IPS-20b (cell line): Measurements from ENCODE around the gene PODXL.

Source experiments
- H3K27ac ChIP-seq: one replicate; pipeline ENCODE4 v1.5.1; 2013; ENCODE audit warnings: low read length
- H3K27me3 ChIP-seq: 2 replicates; pipeline ENCODE4 v1.6.1; 2013; ENCODE audit warnings: mild to moderate bottlenecking, low read length, inconsistent platforms; ENCODE audit not compliant: insufficient read depth
- H3K36me3 ChIP-seq: 2 replicates; pipeline ENCODE4 v1.6.1; 2013; ENCODE audit warnings: low read depth, mild to moderate bottlenecking, inconsistent platforms, low read length, moderate library complexity; ENCODE audit not compliant: insufficient read depth
- H3K4me1 ChIP-seq: 2 replicates; pipeline ENCODE4 v1.6.1; 2013; ENCODE audit warnings: mild to moderate bottlenecking, control low read depth, inconsistent platforms, low read length, moderate library complexity; ENCODE audit not compliant: insufficient read depth
- H3K4me3 ChIP-seq: 2 replicates; pipeline ENCODE4 v1.5.1; 2013; ENCODE audit warnings: mild to moderate bottlenecking, low read length, inconsistent platforms
- H3K9ac ChIP-seq: 2 replicates; pipeline ENCODE4 v1.6.1; 2013; ENCODE audit warnings: low read depth, mild to moderate bottlenecking, inconsistent platforms, low read length, moderate library complexity
- H3K9me3 ChIP-seq: 2 replicates; pipeline ENCODE4 v1.6.1; 2013; ENCODE audit warnings: mild to moderate bottlenecking, low read depth, low read length, inconsistent platforms; ENCODE audit not compliant: insufficient read depth

The PODXL gene

DNA sequence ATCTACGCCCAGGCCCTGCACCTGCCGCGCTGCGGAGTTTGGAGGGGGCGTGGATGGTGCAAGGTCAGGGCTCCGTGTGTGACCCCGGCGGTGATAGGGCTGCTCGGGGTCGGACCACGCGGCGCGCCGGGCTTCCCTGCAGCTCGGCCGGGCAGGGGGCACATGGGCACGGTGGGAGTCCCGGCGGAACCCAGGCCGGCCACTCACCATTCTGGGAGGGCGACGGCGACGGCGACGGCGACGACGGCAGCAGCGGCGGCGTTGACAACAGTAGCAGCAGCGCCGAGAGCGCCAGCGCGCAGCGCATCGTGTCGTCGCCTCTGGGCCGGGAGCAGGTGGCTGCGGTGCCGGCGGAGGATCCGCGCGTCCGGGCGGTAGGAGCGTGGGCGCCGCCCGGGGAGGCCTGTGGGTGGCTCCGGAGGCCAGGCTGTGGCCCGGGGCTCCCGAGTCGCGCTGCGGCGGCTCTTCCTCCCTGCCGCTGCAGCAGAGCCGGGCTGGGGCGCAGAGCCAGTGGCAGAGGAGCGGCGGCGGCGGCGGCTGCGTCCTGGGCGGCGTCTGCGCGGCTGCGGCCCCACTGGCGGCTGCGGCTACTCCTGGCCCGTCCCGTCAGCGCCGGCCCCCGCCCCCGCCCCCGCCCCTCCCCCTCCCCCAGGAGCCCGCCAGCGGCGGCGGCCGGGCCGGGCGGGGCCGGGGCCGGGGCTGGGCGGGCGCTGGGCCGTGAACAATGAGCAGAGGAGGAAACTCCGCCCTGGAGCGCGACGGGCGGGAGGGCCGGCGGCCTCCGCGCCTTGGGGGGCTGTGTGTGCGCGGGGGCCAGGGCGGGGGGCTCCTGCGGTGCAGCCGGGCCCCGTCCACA lies at the start of gene PODXL:
Gene PODXL, minus strand, starts transcription at position 576 of the 856 bp plus-strand sequence. Its CDS starts 269 bp downstream, at position 307.
- Histone ChIP-seq H3K9me3 (no peaks in the 10 kb centered on the region), H3K27me3 (peaks cover 10% of the 10 kb centered on the region), H3K4me3 (peak within 1 kb of the TSS; percentile 99), H3K4me1 (peaks cover 24% of the 10 kb centered on the region), H3K9ac (peak within 1 kb of the TSS; percentile 87), H3K36me3 (peaks cover 43% of the 10 kb centered on the region), H3K27ac (peak within 1 kb of the TSS; percentile 26)

DNA sequence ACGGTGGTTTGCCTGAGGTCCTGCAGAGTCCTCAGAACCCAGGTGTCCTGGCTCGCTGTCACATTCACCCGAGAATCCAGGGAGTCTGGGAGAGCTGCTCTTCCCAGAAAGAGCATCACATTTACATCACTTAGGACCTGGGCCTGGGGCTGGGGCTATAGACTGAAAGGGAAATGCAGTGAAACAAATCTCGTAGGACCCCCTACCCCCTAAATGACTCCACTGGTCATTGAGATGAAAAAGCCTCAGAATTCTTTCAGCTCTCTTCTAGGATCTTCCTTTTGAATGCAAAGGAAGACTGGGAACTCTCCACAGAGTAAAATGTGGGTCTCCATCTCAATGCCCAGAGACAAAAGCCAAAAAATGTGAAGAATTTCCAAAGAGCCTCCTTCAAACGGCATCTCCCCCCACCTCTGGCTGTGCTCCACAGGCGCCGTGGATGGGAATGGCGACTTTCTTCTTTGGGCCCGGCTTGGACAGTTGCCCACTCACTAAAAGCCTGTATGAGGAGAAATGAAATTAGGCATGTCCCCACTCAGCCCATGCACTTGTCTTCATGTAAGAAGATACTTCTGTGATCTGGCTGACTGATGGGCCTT lies 49.0 kb upstream of the PODXL start:
- Histone ChIP-seq H3K4me3 (peak overlapping the region; percentile 60), H3K4me1 (peaks cover 47% of the 10 kb centered on the region), H3K27ac (peak overlapping the region; percentile 98), H3K9me3 (no peaks in the 10 kb centered on the region), H3K27me3 (no peaks in the 10 kb centered on the region), H3K36me3 (no peaks in the 10 kb centered on the region), H3K9ac (peak overlapping the region; percentile 86)

DNA sequence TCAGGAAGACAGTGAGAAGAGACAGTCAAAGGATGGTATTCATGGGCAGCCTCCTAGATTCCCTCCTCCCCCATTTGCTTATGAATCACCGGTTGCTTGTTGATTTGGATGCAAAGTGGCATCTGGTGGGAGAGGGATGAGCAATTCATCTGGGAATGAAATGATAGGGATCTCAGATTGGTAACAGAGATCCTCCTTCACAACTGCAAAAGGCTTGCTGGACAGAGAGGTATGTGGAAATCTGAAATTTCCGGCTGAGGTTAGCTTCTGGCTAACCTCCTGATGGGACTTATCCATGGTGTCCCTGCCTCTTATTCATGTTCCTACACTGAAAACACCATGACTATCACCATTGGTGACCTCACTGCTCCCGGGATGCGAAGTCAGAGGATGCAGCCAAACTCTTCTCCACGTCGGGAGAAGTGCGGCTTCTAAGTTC lies 48.4 kb upstream of the PODXL start:
- no peaks in the 10 kb centered on the region for H3K9me3 ChIP-seq
- no peaks in the 10 kb centered on the region for H3K36me3 ChIP-seq
- H3K27me3 ChIP-seq, result no peaks in the 10 kb centered on the region
- peak overlapping the region; percentile 60 for H3K4me3 ChIP-seq
- peak overlapping the region; percentile 92 for H3K27ac ChIP-seq
- H3K4me1 ChIP-seq, result peaks cover 47% of the 10 kb centered on the region
- H3K9ac ChIP-seq, result peak overlapping the region; percentile 80

DNA sequence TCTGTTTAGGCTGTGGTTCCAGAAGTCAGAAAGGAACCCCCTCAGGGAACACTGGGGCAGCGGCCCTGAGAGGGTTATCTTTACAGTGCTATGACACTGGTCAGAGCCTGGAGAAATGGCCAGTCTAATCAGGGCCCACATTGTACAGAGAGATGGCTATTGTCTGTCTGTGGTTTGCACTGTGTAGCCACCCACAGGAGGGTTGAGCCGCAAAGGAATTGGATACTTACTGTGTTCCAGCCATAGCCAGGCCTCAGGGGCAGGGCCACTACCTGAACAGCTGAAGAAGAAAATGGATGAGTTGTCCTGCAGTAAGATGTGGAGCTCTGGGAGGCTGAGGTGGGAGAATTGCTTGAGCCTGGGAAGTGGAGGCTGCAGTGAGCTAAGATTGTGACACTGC lies 47.5 kb upstream of the PODXL start:
- H3K36me3 ChIP-seq, result no peaks in the 10 kb centered on the region
- H3K27me3 ChIP-seq, result no peaks in the 10 kb centered on the region
- H3K4me1 ChIP-seq, result peaks cover 47% of the 10 kb centered on the region
- peak overlapping the region; percentile 80; the same call in 1 of the 2 replicates for H3K9ac ChIP-seq
- no peaks in the 10 kb centered on the region for H3K9me3 ChIP-seq
- peak overlapping the region; percentile 60; the same call in 1 of the 2 replicates for H3K4me3 ChIP-seq
- H3K27ac ChIP-seq, result peak overlapping the region; percentile 92

DNA sequence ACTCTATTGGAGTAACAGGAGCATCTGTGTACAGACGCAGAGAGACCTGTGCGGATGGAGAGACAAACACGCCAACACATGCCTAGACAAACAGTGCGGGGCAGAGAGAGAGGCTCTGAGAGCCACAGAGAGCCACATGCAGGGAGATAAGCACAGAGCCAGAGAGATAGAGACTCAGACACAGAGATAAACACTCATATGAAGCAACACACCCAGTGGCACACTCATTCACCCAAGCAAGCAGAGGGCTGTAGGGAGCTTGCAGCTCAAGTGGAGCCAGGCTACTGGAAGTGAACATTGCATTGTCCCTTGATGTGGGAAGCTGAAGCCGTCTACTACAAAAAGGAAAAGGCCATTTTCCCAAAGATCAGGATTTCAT lies 46.6 kb upstream of the PODXL start:
- no peaks in the 10 kb centered on the region for H3K9me3 ChIP-seq
- peaks cover 43% of the 10 kb centered on the region for H3K4me1 ChIP-seq
- H3K36me3 ChIP-seq, result no peaks in the 10 kb centered on the region
- H3K27me3 ChIP-seq, result no peaks in the 10 kb centered on the region
- H3K27ac ChIP-seq, result peak overlapping the region; percentile 97
- H3K9ac ChIP-seq, result peak overlapping the region; percentile 70
- H3K4me3 ChIP-seq, result no peak overlapping the region

DNA sequence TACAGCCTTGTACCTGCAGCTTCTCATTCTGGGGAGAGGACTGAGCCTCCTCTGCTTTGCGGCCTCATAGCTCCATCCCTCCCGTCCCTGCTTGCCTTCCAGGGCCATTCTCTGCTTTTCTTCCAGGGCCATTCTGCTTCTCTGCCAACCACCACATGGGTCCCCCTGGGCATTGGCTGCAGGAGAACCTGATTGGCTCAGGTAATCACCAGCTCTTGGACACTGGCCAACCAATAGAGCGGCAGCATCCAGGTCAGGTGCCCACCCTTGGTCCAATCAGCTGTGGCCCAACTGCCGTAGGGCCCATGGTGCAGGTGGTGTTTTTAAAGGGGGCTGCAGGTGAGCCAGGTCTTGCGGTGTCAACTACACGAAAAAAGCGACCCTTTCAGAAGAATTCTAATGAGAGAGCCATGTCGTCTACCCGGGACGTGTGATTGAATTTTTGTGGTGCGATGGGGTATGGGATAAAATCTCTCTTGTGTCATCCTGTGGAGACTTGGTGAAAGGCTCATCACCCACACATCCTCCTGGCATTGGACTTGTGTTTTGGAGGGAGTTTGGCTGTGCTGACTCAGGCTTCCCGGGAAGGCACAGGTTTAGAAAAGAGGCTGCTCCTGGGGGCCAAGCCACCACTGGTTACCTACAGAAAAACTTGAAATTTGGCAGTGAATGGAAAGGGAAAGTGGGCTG lies 46.0 kb upstream of the PODXL start:
- H3K9me3 ChIP-seq, result no peaks in the 10 kb centered on the region
- H3K9ac ChIP-seq, result peak overlapping the region; percentile 70
- H3K27me3 ChIP-seq, result no peaks in the 10 kb centered on the region
- no peaks in the 10 kb centered on the region for H3K36me3 ChIP-seq
- H3K27ac ChIP-seq, result peak overlapping the region; percentile 97
- H3K4me3 ChIP-seq, result no peak overlapping the region
- H3K4me1 ChIP-seq, result peaks cover 40% of the 10 kb centered on the region

DNA sequence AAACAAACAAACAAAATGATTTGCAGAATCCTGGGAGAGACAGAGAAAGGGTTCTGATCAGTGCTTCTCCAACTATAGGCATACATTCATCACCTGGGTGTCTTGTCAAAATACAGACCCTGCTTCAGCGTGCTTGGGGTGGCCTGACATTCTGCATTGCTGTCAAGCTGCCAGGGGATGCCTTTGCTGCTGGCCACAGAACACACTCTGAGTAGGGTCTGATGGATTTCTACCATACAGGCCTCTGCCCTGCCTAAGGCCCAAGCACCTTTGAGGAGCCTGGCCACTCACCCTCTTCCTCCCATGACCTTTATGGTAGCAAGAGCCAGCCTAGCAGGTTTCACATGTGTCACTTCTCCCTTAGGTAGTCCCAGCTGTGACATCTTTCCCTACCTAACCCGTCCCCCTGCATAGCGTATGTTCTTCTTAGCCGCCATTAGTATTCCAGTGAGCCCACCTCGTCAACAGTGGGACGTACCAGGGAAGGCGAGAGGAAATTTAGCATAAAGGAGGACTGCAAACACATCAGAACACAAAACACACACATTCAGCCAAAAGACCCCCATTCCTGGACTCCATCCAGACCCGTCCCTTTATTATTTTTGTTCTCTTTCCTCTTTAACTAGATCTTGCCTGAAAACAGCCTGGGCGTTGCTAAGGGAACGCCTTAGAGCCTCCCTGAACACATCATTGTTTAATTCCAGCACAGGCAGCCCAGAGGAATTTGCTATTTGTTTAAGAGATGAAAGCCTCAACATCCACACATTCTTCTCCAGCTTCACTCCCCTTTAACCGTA lies 43.9 kb upstream of the PODXL start:
- Histone ChIP-seq H3K27ac (no peak overlapping the region), H3K4me3 (no peak overlapping the region), H3K27me3 (no peaks in the 10 kb centered on the region), H3K9me3 (no peaks in the 10 kb centered on the region), H3K4me1 (peaks cover 22% of the 10 kb centered on the region), H3K9ac (no peak overlapping the region), H3K36me3 (no peaks in the 10 kb centered on the region)

DNA sequence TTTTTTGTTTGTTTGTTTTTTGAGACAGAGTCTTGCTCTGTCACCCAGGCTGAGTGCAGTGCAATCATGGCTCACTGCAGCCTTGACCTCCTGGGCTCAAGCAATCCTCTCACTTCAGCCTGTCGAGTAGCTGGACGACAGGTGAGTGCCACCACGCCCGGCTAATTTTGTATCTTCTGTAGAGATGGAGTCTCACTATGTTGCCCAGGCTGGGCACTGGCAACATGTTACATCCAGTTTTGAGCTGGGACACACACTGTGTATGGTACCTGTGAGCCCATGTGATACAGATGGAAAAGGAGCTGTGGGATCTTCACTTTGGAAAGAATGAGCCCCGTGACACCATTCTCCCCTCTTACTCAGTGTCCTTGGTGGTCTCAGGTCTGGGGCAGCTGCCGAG lies 40.4 kb upstream of the PODXL start:
- Histone ChIP-seq H3K27ac (no peak overlapping the region), H3K4me3 (no peak overlapping the region), H3K9me3 (no peaks in the 10 kb centered on the region), H3K27me3 (no peaks in the 10 kb centered on the region), H3K36me3 (no peaks in the 10 kb centered on the region), H3K4me1 (peaks cover 3% of the 10 kb centered on the region; the same call in 1 of the 2 replicates), H3K9ac (no peak overlapping the region)

DNA sequence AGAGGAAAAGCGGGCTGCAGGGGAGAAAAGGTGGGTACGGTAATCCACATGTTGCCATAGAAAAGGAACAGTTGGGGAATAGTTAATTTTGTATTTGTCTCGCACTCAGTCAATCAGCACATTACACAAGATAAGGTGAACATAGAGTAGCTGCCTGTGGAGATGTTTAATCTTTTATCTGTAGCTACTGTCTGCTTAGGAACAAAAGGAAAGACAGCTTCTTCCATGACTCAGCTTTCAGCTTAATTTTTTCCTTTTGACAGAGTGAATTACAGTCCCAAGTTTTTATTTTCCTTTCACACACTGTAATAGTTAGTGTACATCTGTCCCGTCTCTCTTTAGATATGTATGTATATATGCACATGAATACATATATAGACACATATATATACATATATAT lies 39.3 kb upstream of the PODXL start:
- Histone ChIP-seq H3K4me1 (peaks cover 5% of the 10 kb centered on the region; the same call in 1 of the 2 replicates), H3K27me3 (no peaks in the 10 kb centered on the region), H3K36me3 (no peaks in the 10 kb centered on the region), H3K9ac (no peak overlapping the region), H3K4me3 (no peak overlapping the region), H3K27ac (no peak overlapping the region), H3K9me3 (no peaks in the 10 kb centered on the region)

DNA sequence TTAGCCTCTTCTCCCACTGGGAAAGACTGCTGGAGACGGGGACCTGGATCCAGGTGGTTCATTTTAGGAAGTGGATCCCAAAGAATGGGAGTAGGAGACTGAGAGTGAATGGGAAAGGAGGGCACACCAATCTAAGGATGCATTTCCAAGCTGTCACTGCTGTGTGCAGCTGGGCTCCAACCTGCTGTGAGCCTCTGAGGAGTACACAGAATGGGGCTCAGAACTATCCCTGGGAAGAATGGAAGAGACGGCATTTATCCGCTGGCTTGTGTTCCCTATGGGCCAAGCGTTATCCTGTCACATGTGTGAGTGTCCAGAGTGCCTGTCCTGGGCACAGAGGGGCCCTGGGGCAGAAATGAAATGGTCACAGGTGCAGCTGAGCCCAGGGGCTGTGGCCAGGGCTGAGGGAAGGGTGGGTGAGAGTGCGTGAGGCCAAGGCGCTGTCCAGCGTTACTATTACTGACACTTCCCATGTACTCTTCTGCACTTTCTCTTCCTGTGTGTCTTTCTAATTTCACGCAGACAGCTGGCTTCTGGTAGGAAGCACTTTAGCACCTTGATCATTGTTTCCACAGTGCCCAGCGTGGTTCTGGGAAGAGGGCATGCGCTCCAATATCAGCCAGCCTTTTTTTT lies 35.4 kb upstream of the PODXL start:
- no peak overlapping the region for H3K27ac ChIP-seq
- no peaks in the 10 kb centered on the region for H3K9me3 ChIP-seq
- H3K4me1 ChIP-seq, result peaks cover 5% of the 10 kb centered on the region; the same call in 1 of the 2 replicates
- H3K36me3 ChIP-seq, result no peaks in the 10 kb centered on the region
- no peaks in the 10 kb centered on the region for H3K27me3 ChIP-seq
- no peak overlapping the region for H3K4me3 ChIP-seq
- H3K9ac ChIP-seq, result no peak overlapping the region
